H1 (cell line): ENCODE results near the gene GRK5. TPM values are rescaled to one million over a fixed set of nuclear protein-coding genes. Genes with fewer than 3 reads are reported as not detected.

Source experiments
- CEBPB ChIP-seq: IDR thresholded peaks from 2 replicates; pipeline ENCODE4 v1.6.1; 2012; ENCODE audit warnings: low read depth, low read length
- CREB1 ChIP-seq: IDR thresholded peaks from 2 replicates; pipeline ENCODE4 v1.6.1; 2012; ENCODE audit warnings: inconsistent platforms
- CTBP2 ChIP-seq: IDR thresholded peaks from 2 replicates; pipeline ENCODE4 v1.7.0; 2011; ENCODE audit warnings: borderline replicate concordance, mild to moderate bottlenecking, moderate library complexity, mixed read lengths, low read length; ENCODE audit not compliant: insufficient read depth, insufficient read length
- KDM4A ChIP-seq: IDR thresholded peaks from one replicate; pipeline ENCODE4 v1.7.1; 2012; ENCODE audit warnings: low read depth, mild to moderate bottlenecking, moderate library complexity, low read length, inconsistent platforms; ENCODE audit not compliant: severe bottlenecking
- POLR2A ChIP-seq, 2 experiments: IDR thresholded peaks; 1 replicate in 1 of 2; 2 replicates in 1 of 2; pipeline ENCODE4 v1.6.1; 2011; ENCODE audit warnings: low read depth in 2 of 2, low read length in 2 of 2, mild to moderate bottlenecking in 2 of 2; ENCODE audit errors: control extremely low read depth in 1 of 2
- RFX5 ChIP-seq: IDR thresholded peaks from 2 replicates; pipeline ENCODE4 v1.6.1; 2011; ENCODE audit warnings: low read depth, low read length, improper control_type of control experiment, borderline replicate concordance
- RXRA ChIP-seq: IDR thresholded peaks from 2 replicates; pipeline ENCODE4 v1.6.1; 2011; ENCODE audit warnings: low read depth, mild to moderate bottlenecking, low read length, moderate library complexity; ENCODE audit not compliant: insufficient read depth
- SUZ12 ChIP-seq: fragments of 200-600 bp; sonication (generic); IDR thresholded peaks from 2 replicates; pipeline ENCODE4 v1.6.1; 2012; ENCODE audit warnings: mild to moderate bottlenecking, inconsistent platforms, low read length, moderate library complexity, mixed read lengths
- TEAD4 ChIP-seq: IDR thresholded peaks from 2 replicates; pipeline ENCODE4 v1.6.1; 2012; ENCODE audit warnings: low read depth, low read length, inconsistent platforms, mixed read lengths
- YY1 ChIP-seq: IDR thresholded peaks from 2 replicates; pipeline ENCODE4 v1.6.1; 2011; ENCODE audit warnings: low read depth, mild to moderate bottlenecking, low read length
- polyA plus RNA-seq, 7 experiments: library from polyadenylated mRNA; depleted of rRNA in 3 of 7; stranded (reverse) in 5 of 7; unstranded in 2 of 7; fragments of >200 nt in 5 of 7; fragments of 200-250 nt in 2 of 7; gene quantifications; 1 replicate in 5 of 7; 2 replicates in 1 of 7; 4 replicates in 1 of 7; pipeline versions ENCODE4 v1.2.1 to v1.2.3, GENCODE V29; 2011 to 2013; ENCODE audit warnings: missing spikeins in 2 of 7, mixed read lengths in 2 of 7
- total RNA-seq: library from RNA; stranded (reverse); fragmentation: NEBNext Ultra II Directional; extraction: Animal tissue kit (Norgen Biotek cat#: 25700); gene quantifications from 2 replicates; pipeline ENCODE4 v1.2.1, GENCODE V29; 2021
- TF ChIP-seq, protein P1 (sequence below): fragments of 300-600 bp; sonication (generic); IDR thresholded peaks from 2 replicates; pipeline ENCODE4 v1.7.1; 2012; ENCODE audit warnings: low read length, moderate library complexity, mild to moderate bottlenecking, inconsistent platforms; ENCODE audit not compliant: insufficient replicate concordance
- TF ChIP-seq, protein P2 (sequence below): IDR thresholded peaks from 2 replicates; pipeline ENCODE4 v1.6.1; 2012; ENCODE audit warnings: inconsistent platforms

Gene GRK5
- total and polyA plus RNA-seq, 2 of the 8 experiments (the other 6 are each of a cell fraction or from before 2014, with no cell fraction given), result 0.54 to 2.5 TPM

DNA sequence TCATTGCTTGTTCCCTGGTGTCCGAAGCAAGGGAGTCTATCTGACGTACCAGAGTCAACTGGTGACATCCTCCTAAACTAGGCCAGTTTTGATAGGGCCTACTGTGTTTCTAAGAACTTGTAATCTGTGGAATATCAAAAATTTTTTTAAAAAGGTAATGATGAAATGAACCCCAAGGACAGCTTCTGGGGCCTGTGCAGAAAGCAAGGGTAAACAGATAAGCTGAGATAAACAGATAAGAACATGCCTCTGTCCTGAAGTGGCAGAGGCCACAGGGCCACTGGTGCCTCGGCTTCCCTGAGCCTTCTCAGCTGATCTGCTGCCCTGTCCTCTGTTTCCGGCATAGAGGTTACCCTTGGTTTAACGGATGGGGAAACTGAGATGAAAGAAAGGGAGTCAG, 8.8 kb downstream of the GRK5 start (continued):
- TF ChIP-seq, protein P1, sequence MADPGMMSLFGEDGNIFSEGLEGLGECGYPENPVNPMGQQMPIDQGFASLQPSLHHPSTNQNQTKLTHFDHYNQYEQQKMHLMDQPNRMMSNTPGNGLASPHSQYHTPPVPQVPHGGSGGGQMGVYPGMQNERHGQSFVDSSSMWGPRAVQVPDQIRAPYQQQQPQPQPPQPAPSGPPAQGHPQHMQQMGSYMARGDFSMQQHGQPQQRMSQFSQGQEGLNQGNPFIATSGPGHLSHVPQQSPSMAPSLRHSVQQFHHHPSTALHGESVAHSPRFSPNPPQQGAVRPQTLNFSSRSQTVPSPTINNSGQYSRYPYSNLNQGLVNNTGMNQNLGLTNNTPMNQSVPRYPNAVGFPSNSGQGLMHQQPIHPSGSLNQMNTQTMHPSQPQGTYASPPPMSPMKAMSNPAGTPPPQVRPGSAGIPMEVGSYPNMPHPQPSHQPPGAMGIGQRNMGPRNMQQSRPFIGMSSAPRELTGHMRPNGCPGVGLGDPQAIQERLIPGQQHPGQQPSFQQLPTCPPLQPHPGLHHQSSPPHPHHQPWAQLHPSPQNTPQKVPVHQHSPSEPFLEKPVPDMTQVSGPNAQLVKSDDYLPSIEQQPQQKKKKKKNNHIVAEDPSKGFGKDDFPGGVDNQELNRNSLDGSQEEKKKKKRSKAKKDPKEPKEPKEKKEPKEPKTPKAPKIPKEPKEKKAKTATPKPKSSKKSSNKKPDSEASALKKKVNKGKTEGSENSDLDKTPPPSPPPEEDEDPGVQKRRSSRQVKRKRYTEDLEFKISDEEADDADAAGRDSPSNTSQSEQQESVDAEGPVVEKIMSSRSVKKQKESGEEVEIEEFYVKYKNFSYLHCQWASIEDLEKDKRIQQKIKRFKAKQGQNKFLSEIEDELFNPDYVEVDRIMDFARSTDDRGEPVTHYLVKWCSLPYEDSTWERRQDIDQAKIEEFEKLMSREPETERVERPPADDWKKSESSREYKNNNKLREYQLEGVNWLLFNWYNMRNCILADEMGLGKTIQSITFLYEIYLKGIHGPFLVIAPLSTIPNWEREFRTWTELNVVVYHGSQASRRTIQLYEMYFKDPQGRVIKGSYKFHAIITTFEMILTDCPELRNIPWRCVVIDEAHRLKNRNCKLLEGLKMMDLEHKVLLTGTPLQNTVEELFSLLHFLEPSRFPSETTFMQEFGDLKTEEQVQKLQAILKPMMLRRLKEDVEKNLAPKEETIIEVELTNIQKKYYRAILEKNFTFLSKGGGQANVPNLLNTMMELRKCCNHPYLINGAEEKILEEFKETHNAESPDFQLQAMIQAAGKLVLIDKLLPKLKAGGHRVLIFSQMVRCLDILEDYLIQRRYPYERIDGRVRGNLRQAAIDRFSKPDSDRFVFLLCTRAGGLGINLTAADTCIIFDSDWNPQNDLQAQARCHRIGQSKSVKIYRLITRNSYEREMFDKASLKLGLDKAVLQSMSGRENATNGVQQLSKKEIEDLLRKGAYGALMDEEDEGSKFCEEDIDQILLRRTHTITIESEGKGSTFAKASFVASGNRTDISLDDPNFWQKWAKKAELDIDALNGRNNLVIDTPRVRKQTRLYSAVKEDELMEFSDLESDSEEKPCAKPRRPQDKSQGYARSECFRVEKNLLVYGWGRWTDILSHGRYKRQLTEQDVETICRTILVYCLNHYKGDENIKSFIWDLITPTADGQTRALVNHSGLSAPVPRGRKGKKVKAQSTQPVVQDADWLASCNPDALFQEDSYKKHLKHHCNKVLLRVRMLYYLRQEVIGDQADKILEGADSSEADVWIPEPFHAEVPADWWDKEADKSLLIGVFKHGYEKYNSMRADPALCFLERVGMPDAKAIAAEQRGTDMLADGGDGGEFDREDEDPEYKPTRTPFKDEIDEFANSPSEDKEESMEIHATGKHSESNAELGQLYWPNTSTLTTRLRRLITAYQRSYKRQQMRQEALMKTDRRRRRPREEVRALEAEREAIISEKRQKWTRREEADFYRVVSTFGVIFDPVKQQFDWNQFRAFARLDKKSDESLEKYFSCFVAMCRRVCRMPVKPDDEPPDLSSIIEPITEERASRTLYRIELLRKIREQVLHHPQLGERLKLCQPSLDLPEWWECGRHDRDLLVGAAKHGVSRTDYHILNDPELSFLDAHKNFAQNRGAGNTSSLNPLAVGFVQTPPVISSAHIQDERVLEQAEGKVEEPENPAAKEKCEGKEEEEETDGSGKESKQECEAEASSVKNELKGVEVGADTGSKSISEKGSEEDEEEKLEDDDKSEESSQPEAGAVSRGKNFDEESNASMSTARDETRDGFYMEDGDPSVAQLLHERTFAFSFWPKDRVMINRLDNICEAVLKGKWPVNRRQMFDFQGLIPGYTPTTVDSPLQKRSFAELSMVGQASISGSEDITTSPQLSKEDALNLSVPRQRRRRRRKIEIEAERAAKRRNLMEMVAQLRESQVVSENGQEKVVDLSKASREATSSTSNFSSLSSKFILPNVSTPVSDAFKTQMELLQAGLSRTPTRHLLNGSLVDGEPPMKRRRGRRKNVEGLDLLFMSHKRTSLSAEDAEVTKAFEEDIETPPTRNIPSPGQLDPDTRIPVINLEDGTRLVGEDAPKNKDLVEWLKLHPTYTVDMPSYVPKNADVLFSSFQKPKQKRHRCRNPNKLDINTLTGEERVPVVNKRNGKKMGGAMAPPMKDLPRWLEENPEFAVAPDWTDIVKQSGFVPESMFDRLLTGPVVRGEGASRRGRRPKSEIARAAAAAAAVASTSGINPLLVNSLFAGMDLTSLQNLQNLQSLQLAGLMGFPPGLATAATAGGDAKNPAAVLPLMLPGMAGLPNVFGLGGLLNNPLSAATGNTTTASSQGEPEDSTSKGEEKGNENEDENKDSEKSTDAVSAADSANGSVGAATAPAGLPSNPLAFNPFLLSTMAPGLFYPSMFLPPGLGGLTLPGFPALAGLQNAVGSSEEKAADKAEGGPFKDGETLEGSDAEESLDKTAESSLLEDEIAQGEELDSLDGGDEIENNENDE, result no peak
- no peak for TF ChIP-seq SUZ12
- TF ChIP-seq, protein P2, sequence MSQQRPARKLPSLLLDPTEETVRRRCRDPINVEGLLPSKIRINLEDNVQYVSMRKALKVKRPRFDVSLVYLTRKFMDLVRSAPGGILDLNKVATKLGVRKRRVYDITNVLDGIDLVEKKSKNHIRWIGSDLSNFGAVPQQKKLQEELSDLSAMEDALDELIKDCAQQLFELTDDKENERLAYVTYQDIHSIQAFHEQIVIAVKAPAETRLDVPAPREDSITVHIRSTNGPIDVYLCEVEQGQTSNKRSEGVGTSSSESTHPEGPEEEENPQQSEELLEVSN, result no peak
- TF ChIP-seq CEBPB, result no peak
- no peak for TF ChIP-seq CTBP2
- no peak for TF ChIP-seq RFX5
- no peak for TF ChIP-seq KDM4A
- TF ChIP-seq POLR2A (IDR thresholded peaks at IDR 0.05; ENCODE audit: control extremely low read depth in 1 of 2, low read depth in 2 of 2, low read length in 2 of 2), result no peak
- TF ChIP-seq CREB1, result no peak
- no peak for TF ChIP-seq YY1
- no peak for TF ChIP-seq TEAD4
- no peak for TF ChIP-seq RXRA
